ENCODE results near the gene UBXN7. TPM values are rescaled to one million over a fixed set of nuclear protein-coding genes. Genes with fewer than 3 reads are reported as not detected.

The UBXN7 gene
- total RNA-seq, 1 experiment from 2014 or later: 99.6 TPM

- ATAC-seq (no peak), DNase-seq (ENCODE audit: low spot score) (no peak)
- Mint-ChIP-seq H3K4me3 (no peak overlapping the region), H3K9me3 (no peaks in the 10 kb centered on the region), H3K27me3 (ENCODE audit: low read depth) (no peaks in the 10 kb centered on the region), H3K27ac (no peak overlapping the region), H3K4me1 (0 out of 2 replicates have a peak, but pooled peaks cover 7% of the 10 kb centered on the region), H3K36me3 (no peaks in the 10 kb centered on the region)
- CTCF ChIA-PET: interaction anchor here (0.6 to 0.8 kb wide), 4 partner anchors 10 to 444 kb away, joined by 3 read pairs; no protein-coding TSS in a partner anchor
- TF ChIP-seq RORB (CRISPR knock-in tag; IDR thresholded peaks at IDR 0.05) (no peak), ARID4B (CRISPR knock-in tag; IDR thresholded peaks at IDR 0.05; ENCODE audit: borderline replicate concordance) (no peak), ZNF396 (CRISPR knock-in tag; IDR thresholded peaks at IDR 0.05; ENCODE audit: borderline replicate concordance) (no peak)
- POLR2A ChIA-PET: no interaction called here
Observed at GRCh38 chr3:196444500-196444894, 12.3 kb upstream of the UBXN7 start.

GRCh38 chr3:196440696-196441095, 8.5 kb upstream of the UBXN7 start:
- no peak for ATAC-seq

More at GRCh38 chr3:196440696-196441095, 8.5 kb upstream of the UBXN7 start:
- Mint-ChIP-seq H3K9me3 (no peaks in the 10 kb centered on the region), H3K27ac (no peak overlapping the region; the same call in 1 of the 2 replicates), H3K36me3 (no peaks in the 10 kb centered on the region), H3K4me1 (0 out of 2 replicates have a peak, but pooled peaks cover 7% of the 10 kb centered on the region), H3K27me3 (ENCODE audit: low read depth) (no peaks in the 10 kb centered on the region), H3K4me3 (no peak overlapping the region)
- POLR2A ChIA-PET: interaction anchor here (0.6 kb wide), 1 partner anchor 71 kb away, joined by 4 read pairs; no protein-coding TSS in a partner anchor
- CTCF ChIA-PET: interaction anchor here (0.6 kb wide), 2 partner anchors 11 to 17 kb away, joined by 3 read pairs; no protein-coding TSS in a partner anchor
- no peak for TF ChIP-seq ZNF396 (CRISPR knock-in tag; IDR thresholded peaks at IDR 0.05; ENCODE audit: borderline replicate concordance)
- no peak for TF ChIP-seq ZNF121 (CRISPR knock-in tag; IDR thresholded peaks at IDR 0.05)
- no peak for TF ChIP-seq NFYB (CRISPR knock-in tag; conservative IDR thresholded peaks at IDR 0.05; ENCODE audit: low read depth)
- TF ChIP-seq FOXP1 (CRISPR knock-in tag; IDR thresholded peaks at IDR 0.05; ENCODE audit: borderline replicate concordance): no peak
- TF ChIP-seq FOXJ3 (CRISPR knock-in tag; IDR thresholded peaks at IDR 0.05; ENCODE audit: borderline replicate concordance): no peak
- no peak for TF ChIP-seq ZBTB43 (CRISPR knock-in tag; IDR thresholded peaks at IDR 0.05)
- TF ChIP-seq CTCF (IDR thresholded peaks at IDR 0.05): no peak
- TF ChIP-seq USF2 (CRISPR knock-in tag; IDR thresholded peaks at IDR 0.05): no peak
- TF ChIP-seq ELF4 (CRISPR knock-in tag; IDR thresholded peaks at IDR 0.05; ENCODE audit: low read depth): no peak
- TF ChIP-seq HMGXB4 (CRISPR knock-in tag; IDR thresholded peaks at IDR 0.05): no peak
- no peak for TF ChIP-seq TEAD1 (CRISPR knock-in tag; IDR thresholded peaks at IDR 0.05)
- TF ChIP-seq NR1H2 (CRISPR knock-in tag; IDR thresholded peaks at IDR 0.05): no peak
- TF ChIP-seq E2F4 (CRISPR knock-in tag; IDR thresholded peaks at IDR 0.05; ENCODE audit: borderline replicate concordance, low read depth): no peak
- no peak for TF ChIP-seq PRDM15 (CRISPR knock-in tag; IDR thresholded peaks at IDR 0.05)
- no peak for TF ChIP-seq ETV6 (CRISPR knock-in tag; IDR thresholded peaks at IDR 0.05)
- no peak for TF ChIP-seq NFE2L1 (CRISPR knock-in tag; IDR thresholded peaks at IDR 0.05)
- no peak for DNase-seq (ENCODE audit: low spot score)
